H9 (cell line): Measurements from ENCODE around the gene CDKL4. TPM values are rescaled to one million over a fixed set of nuclear protein-coding genes. Genes with fewer than 3 reads are reported as not detected.

ENCODE experiments used
- DNase-seq: peaks from one replicate; pipeline ENCODE4 v3.0.0-alpha.2; 2017
- H2AFZ ChIP-seq: one replicate; pipeline ENCODE4 v1.6.1; 2013; ENCODE audit warnings: mild to moderate bottlenecking, low read length, control low read depth, moderate library complexity
- H2AK5ac ChIP-seq: 2 replicates; pipeline ENCODE4 v1.6.1; 2013; ENCODE audit warnings: low read length, control low read depth, mixed read lengths; ENCODE audit not compliant: insufficient read length
- H2BK120ac ChIP-seq: one replicate; pipeline ENCODE4 v1.6.1; 2013; ENCODE audit warnings: low read depth, mild to moderate bottlenecking, low read length, control low read depth, inconsistent platforms; ENCODE audit not compliant: poor library complexity, severe bottlenecking
- H2BK12ac ChIP-seq: 2 replicates; pipeline ENCODE4 v1.6.1; 2013; ENCODE audit warnings: low read length, control low read depth, mixed read lengths, low read depth; ENCODE audit not compliant: insufficient read length
- H2BK15ac ChIP-seq: 2 replicates; pipeline ENCODE4 v1.6.1; 2013; ENCODE audit warnings: low read depth, low read length, control low read depth
- H2BK20ac ChIP-seq: one replicate; pipeline ENCODE4 v1.6.1; 2013; ENCODE audit warnings: low read depth, mild to moderate bottlenecking, low read length, control low read depth, inconsistent platforms; ENCODE audit not compliant: poor library complexity, severe bottlenecking
- H2BK5ac ChIP-seq: 2 replicates; pipeline ENCODE4 v1.6.1; 2013; ENCODE audit warnings: low read length, control low read depth, mixed read lengths; ENCODE audit not compliant: insufficient read length
- H3K14ac ChIP-seq: 2 replicates; pipeline ENCODE4 v1.6.1; 2013; ENCODE audit warnings: low read length, control low read depth; ENCODE audit not compliant: insufficient read depth
- H3K18ac ChIP-seq: 2 replicates; pipeline ENCODE4 v1.6.1; 2013; ENCODE audit warnings: low read depth, mild to moderate bottlenecking, mixed read lengths, low read length, control low read depth; ENCODE audit not compliant: insufficient read length
- H3K23ac ChIP-seq: 2 replicates; pipeline ENCODE4 v1.6.1; 2013; ENCODE audit warnings: low read length, control low read depth, mixed read lengths, low read depth; ENCODE audit not compliant: insufficient read length
- H3K23me2 ChIP-seq: 2 replicates; pipeline ENCODE4 v1.6.1; 2013; ENCODE audit warnings: low read depth, mild to moderate bottlenecking, mixed read lengths, low read length, control low read depth; ENCODE audit not compliant: insufficient read length, poor library complexity, severe bottlenecking
- H3K27ac ChIP-seq: 2 replicates; pipeline ENCODE4 v1.5.1; 2013; ENCODE audit warnings: low read length, control low read depth, mixed read lengths, low read depth; ENCODE audit not compliant: insufficient read length
- H3K27me3 ChIP-seq: 2 replicates; pipeline ENCODE4 v1.6.1; 2013; ENCODE audit warnings: low read length, control low read depth, inconsistent platforms; ENCODE audit not compliant: insufficient read depth
- H3K4ac ChIP-seq: 2 replicates; pipeline ENCODE4 v1.6.1; 2013; ENCODE audit warnings: low read depth, mild to moderate bottlenecking, control low read depth, inconsistent platforms, low read length, moderate library complexity
- H3K4me1 ChIP-seq: 2 replicates; pipeline ENCODE4 v1.6.1; 2013; ENCODE audit warnings: low read length, control low read depth, inconsistent platforms; ENCODE audit not compliant: insufficient read depth
- H3K4me2 ChIP-seq: 2 replicates; pipeline ENCODE4 v1.6.1; 2013; ENCODE audit warnings: low read length, control low read depth, mixed read lengths; ENCODE audit not compliant: insufficient read length, insufficient read depth
- H3K56ac ChIP-seq: 2 replicates; pipeline ENCODE4 v1.6.1; 2013; ENCODE audit warnings: low read depth, mild to moderate bottlenecking, mixed read lengths, low read length, control low read depth; ENCODE audit not compliant: insufficient read length
- H3K79me1 ChIP-seq: 2 replicates; pipeline ENCODE4 v1.6.1; 2013; ENCODE audit warnings: low read depth, mild to moderate bottlenecking, moderate library complexity, low read length, control low read depth, inconsistent platforms; ENCODE audit not compliant: insufficient read depth, poor library complexity, severe bottlenecking
- H3K79me2 ChIP-seq: 2 replicates; pipeline ENCODE4 v1.6.1; 2013; ENCODE audit warnings: low read length, control low read depth, inconsistent platforms; ENCODE audit not compliant: insufficient read depth
- H3K9ac ChIP-seq: 2 replicates; pipeline ENCODE4 v1.6.1; 2013; ENCODE audit warnings: low read length, control low read depth, mixed read lengths; ENCODE audit not compliant: insufficient read length; ENCODE audit errors: extremely low read depth
- H3K9me3 ChIP-seq: one replicate; pipeline ENCODE4 v1.6.1; 2013; ENCODE audit warnings: low read depth, low read length, inconsistent platforms; ENCODE audit not compliant: control insufficient read depth
- H3T11ph ChIP-seq: one replicate; pipeline ENCODE4 v1.6.1; 2013; ENCODE audit warnings: mild to moderate bottlenecking, low read length, control low read depth, inconsistent platforms
- H4K20me1 ChIP-seq: one replicate; pipeline ENCODE4 v1.6.1; 2013; ENCODE audit not compliant: control insufficient read depth, insufficient read length, insufficient read depth
- H4K5ac ChIP-seq: 2 replicates; pipeline ENCODE4 v1.6.1; 2013; ENCODE audit warnings: low read depth, mild to moderate bottlenecking, mixed read lengths, low read length, control low read depth; ENCODE audit not compliant: insufficient read length
- H4K8ac ChIP-seq: replicated peaks from 2 replicates; pipeline ENCODE4 v1.6.1; 2013; ENCODE audit warnings: low read length, control low read depth, mixed read lengths, low read depth; ENCODE audit not compliant: insufficient read length
- H4K91ac ChIP-seq: 2 replicates; pipeline ENCODE4 v1.6.1; 2013; ENCODE audit warnings: low read depth, mild to moderate bottlenecking, moderate library complexity, mixed read lengths, low read length, control low read depth; ENCODE audit not compliant: insufficient read length
- H3K27ac Mint-ChIP-seq, 3 experiments: 2 replicates in 2 of 3; 3 replicates in 1 of 3; pipeline ENCODE4 v1.8.0; 2020 to 2021; ENCODE audit warnings: mixed read lengths in 3 of 3, mild to moderate bottlenecking in 1 of 3, moderate library complexity in 1 of 3
- H3K27me3 Mint-ChIP-seq: 2 replicates; pipeline ENCODE4 v1.8.0; 2021; ENCODE audit warnings: low read depth, mild to moderate bottlenecking, moderate library complexity, mixed read lengths
- H3K36me3 Mint-ChIP-seq, 3 experiments: 2 replicates in 2 of 3; 3 replicates in 1 of 3; pipeline ENCODE4 v1.8.0; 2020 to 2021; ENCODE audit warnings: low read depth in 3 of 3, mixed read lengths in 3 of 3; ENCODE audit not compliant: insufficient read depth in 1 of 3
- H3K4me1 Mint-ChIP-seq, 2 experiments: 2 replicates each; pipeline ENCODE4 v1.8.0; 2020; ENCODE audit warnings: mixed read lengths in 2 of 2
- H3K4me3 Mint-ChIP-seq, 2 experiments: 2 replicates in 1 of 2; 3 replicates in 1 of 2; pipeline ENCODE4 v1.8.0; 2020 to 2021; ENCODE audit warnings: mild to moderate bottlenecking in 2 of 2, mixed read lengths in 2 of 2, moderate library complexity in 1 of 2
- H3K9me3 Mint-ChIP-seq, 2 experiments: 2 replicates in 1 of 2; 3 replicates in 1 of 2; pipeline ENCODE4 v1.8.0; 2020; ENCODE audit warnings: mild to moderate bottlenecking in 2 of 2, mixed read lengths in 2 of 2, moderate library complexity in 1 of 2
- CTCF ChIP-seq: fragments of 200-600 bp; sonication (generic); conservative IDR thresholded peaks from 3 replicates; pipeline ENCODE4 v1.8.0; 2021; ENCODE audit warnings: antibody characterized with exemption, mild to moderate bottlenecking
- WGBS: extraction: QIAGEN DNeasy Blood & Tissue Kit; methylation state at CpG from one replicate; pipeline ENCODE4 v1.1.7; 2013; ENCODE audit warnings: missing lambda C conversion rate, low lambda C conversion rate, mixed read lengths; ENCODE audit not compliant: insufficient read length; ENCODE audit errors: extremely low coverage; 5-methylcytosine and 5-hydroxymethylcytosine counted together
- total RNA-seq: library from RNA; stranded (reverse); gene quantifications from 2 replicates; pipeline ENCODE4 v1.2.1, GENCODE V29; 2021

The CDKL4 gene
- total RNA-seq, 1 experiment from 2014 or later, result not detected

- no peak overlapping the region for H3K4ac ChIP-seq
- no peak for TF ChIP-seq CTCF
- no peak overlapping the region for H4K91ac ChIP-seq
- Mint-ChIP-seq H3K27ac (no peak overlapping the region), H3K4me3 (no peak overlapping the region), H3K27me3 (no peaks in the 10 kb centered on the region; the same call in 1 of the 2 replicates), H3K9me3 (no peaks in the 10 kb centered on the region), H3K36me3 (no peaks in the 10 kb centered on the region), H3K4me1 (peaks cover 9 to 11% of the 10 kb centered on the region in 2 experiments)
- H2BK5ac ChIP-seq, result no peak overlapping the region
- no peaks in the 10 kb centered on the region for H3K9me3 ChIP-seq
- no peaks in the 10 kb centered on the region for H3K23me2 ChIP-seq
- no peak overlapping the region for H3K14ac ChIP-seq
- no peaks in the 10 kb centered on the region for H4K20me1 ChIP-seq
- H3K79me2 ChIP-seq, result no peaks in the 10 kb centered on the region
- no peaks in the 10 kb centered on the region for H3K4me1 ChIP-seq
- H2BK20ac ChIP-seq, result no peak overlapping the region
- H3T11ph ChIP-seq, result no peak overlapping the region
- DNase-seq, result no peak
- no peak overlapping the region for H4K5ac ChIP-seq
- no peak overlapping the region for H3K9ac ChIP-seq
- H2BK120ac ChIP-seq, result no peak overlapping the region
- no CpG with 5 or more reads among the region's 5 CpGs for WGBS
- H3K27ac ChIP-seq, result no peak overlapping the region
- no peak overlapping the region for H3K56ac ChIP-seq
- no peak overlapping the region for H2AK5ac ChIP-seq
- H4K8ac ChIP-seq, result no peak overlapping the region
- no peaks in the 10 kb centered on the region for H3K27me3 ChIP-seq
- H3K18ac ChIP-seq, result no peak overlapping the region
- no peak overlapping the region for H2BK15ac ChIP-seq
- no peak overlapping the region for H3K23ac ChIP-seq
- H2BK12ac ChIP-seq, result no peak overlapping the region
- H3K79me1 ChIP-seq, result no peaks in the 10 kb centered on the region
- no peak overlapping the region for H3K4me2 ChIP-seq
- no peak overlapping the region for H2AFZ ChIP-seq
Measured at GRCh38 chr2:39135690-39136259, 108.0 kb downstream of the CDKL4 start.
